NCI-H187 (cell line): ENCODE measurements around the gene GALNT17.
"Not testable (repeated sequence)": the region's sequence is repeated elsewhere in the genome, so short reads cannot be mapped to it uniquely, and the experiment has no call there.

Experiments
- DNase-seq, 2 experiments: peaks; one replicate each; lab custom pipeline; 2025; lab: John Stamatoyannopoulos, UW

GALNT17 gene

DNA sequence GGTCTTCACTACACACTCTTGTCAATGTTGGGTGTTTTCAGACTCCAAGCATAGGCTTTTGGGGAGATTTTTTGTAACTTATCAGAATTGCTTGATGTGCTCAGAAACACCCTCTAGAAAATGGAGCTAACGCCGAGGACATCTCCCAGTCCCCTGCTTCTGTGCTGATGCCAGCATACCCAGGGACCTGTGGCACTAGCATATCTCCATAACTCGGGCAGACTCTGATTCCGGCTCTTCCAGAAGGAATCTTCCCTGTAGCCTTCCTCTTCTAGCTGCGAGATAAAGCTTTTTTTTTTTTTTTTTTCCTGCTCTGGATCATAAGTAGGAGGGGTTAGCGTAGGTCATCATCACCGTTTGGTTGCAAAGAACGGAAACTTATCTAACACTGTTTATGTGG is 434.4 kb downstream of the GALNT17 start:
- no peak for DNase-seq

- DNase-seq, result no peak
These were observed 435.0 kb downstream of the GALNT17 start for GRCh38 chr7:71566991-71567390.

GRCh38 chr7:71574153-71574860 is 442.4 kb downstream of the GALNT17 start:
- peak in 1 of 2 experiments; percentile 10 for DNase-seq

- no peak for DNase-seq
These were observed 448.1 kb downstream of the GALNT17 start for GRCh38 chr7:71580027-71580426.

- DNase-seq, result no peak
These were observed 452.3 kb downstream of the GALNT17 start for GRCh38 chr7:71584256-71584655.

GRCh38 chr7:71591876-71592275 is 459.9 kb downstream of the GALNT17 start:
- DNase-seq, result no peak

DNA sequence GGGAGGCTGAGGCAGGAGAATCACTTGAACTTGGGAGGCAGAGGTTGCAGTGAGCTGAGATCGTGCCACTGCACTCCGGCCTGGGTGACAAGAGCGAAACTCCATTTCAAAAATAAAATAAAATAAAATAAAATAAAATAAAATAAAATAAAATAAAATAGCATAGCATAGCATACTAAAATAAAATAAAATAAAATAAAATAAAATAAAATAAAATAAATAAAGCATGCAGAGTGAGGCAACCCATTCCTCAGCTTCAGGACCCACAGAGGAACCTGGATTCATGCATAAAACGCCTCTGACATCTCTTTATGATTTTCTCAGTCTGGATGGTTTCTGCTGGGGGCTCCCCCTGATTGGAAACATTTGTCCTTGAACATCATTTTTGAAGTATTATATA is 460.4 kb downstream of the GALNT17 start:
- DNase-seq, result not testable (repeated sequence)

DNA sequence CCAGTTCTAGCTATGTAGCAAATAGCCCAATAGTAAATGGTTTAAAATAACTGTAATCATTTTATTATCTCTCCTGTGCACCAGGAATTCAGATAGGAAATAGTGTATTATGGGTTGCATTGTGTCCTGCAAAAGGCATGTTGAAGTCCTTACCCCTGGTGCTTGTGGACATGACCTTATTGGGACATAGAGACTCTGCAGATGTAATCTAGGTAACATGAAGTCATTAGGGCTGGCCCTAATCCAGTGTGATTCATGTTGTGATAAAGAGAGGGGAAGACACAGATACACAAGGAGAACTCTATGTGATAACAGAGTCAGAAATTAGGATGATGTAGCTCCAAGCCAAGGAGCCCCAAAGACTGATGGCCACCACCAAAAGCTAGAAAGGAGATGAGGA is 462.8 kb downstream of the GALNT17 start:
- no peak for DNase-seq

DNA sequence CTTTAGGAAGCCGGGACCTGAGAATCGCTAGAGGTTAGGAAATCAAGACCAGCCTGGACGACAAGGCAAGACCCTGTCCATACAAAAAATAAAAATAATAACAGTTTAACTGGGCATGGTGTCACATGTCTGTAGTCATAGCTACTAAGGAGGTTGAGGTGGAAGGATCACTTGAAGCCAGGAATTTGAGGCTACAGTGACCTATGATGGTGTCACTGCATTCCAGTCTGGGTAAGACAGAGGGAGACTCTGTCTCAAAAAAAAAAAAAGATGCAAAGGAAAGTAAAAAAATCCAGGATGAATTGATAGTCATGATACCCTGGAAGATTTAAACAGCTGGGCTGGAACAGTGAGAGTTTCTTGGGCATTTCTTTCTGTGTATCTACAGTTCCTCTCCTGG is 463.2 kb downstream of the GALNT17 start:
- DNase-seq, result no peak

GRCh38 chr7:71598553-71598952 is 466.6 kb downstream of the GALNT17 start:
- DNase-seq, result no peak

DNA sequence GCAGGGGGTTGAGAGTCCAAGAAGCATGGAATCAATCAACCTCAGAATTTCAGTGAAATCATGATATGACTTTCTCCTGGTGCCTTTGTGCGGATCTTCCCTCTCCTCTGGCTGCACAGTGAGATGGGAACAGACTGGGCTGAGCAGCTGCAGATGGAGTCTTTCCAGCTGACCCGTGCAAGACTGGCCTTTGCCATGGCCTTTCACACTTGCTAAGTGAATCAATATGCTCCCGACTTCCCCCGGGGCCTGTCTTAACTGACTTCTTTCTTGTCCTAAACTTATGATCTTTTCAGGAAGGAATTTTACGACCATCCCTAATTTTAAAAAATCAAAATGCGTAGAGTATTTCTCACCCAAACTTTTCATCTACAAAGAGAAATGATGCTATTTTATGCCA is 469.9 kb downstream of the GALNT17 start:
- DNase-seq, result no peak

DNA sequence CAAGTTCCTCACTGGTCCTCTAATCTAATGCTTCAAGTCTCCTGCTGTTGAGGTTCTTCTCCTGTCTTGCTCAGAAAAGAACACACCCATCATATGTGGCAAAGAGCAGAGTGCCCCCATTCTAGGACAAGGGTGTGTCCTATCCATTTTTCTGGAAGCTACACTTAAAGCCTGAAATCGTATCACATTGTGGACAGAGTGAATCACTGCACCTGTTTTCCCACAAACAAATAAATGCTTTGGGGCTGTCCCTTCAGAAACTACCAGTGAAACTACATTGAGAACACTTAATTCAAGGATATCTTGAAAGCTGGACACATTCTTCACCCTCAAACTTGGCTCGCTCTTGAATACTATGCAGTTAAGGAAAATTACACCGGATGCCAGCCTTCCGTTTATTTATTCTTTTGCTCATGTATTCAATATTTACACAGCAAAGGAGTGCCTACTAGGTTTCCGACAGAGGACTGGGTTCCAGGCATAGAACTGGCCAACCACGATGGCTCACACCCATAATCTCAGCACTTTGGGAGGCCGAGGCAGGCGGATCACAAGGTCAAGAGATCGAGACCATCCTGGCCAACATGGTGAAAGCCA is 473.0 kb downstream of the GALNT17 start:
- DNase-seq, result no peak

GRCh38 chr7:71611986-71612385 is 480.0 kb downstream of the GALNT17 start:
- DNase-seq, result no peak

DNA sequence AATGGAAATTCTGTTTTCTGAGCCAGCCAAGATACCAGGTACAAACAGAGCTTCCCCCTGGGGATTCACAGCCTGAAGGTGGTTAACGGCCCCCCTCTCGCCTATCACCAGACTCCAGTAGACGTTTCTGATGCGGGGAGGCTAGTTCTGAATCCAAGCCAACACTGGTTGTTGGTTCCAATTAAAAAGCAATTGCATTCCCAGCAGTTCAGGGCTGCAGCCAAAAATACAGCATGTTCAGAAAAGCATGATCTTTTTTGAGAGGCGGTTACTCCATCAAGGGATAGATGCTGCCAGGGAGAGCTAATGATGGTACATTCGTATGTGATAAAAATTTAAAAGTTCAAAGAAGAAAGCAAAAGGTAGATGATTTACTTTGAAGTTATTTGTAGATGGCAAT is 481.0 kb downstream of the GALNT17 start:
- no peak for DNase-seq

DNA sequence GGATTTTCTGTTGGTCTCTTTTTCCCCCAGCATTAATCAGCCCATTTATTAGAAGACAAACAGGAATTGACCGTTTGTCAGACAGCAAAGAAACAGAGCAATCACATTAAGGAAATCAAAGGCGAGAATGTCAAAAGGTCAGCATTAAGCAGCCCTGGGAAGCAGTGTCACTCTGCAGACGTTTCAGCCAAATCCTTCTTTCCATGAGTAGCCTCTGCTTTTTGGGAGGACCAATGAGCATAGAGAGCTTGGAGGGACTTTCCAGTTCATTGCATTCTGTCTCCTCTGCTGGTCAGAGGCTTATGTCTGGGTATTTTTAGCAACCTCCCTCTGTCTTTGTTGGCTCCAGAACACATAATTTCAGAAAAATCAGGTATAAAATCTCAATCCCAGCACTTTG is 481.4 kb downstream of the GALNT17 start:
- DNase-seq, result no peak

DNA sequence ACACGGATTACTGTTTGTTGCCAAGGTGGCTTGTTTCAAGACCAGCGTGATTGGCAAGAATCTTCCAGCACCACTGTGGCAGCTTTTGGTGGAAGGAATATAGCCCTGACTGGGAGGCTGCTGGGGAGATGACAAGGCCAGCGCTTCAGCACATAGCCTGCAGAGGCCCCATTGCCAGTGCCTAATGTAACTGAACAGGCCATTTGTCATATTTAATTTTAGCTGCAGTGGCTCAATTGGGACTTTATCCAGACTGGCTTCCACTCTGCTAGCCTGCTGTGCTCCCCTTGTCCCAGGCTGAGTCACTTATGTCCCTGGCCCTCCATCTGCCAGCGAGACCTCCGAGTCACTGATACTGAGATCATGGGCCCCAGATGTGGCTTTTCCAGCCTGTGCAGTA is 483.1 kb downstream of the GALNT17 start:
- DNase-seq, result no peak

GRCh38 chr7:71616217-71616616 is 484.3 kb downstream of the GALNT17 start:
- DNase-seq, result no peak

- no peak for DNase-seq
These were observed 486.3 kb downstream of the GALNT17 start for GRCh38 chr7:71618278-71618677.

GRCh38 chr7:71625545-71625944 is 493.6 kb downstream of the GALNT17 start:
- DNase-seq, result no peak

DNA sequence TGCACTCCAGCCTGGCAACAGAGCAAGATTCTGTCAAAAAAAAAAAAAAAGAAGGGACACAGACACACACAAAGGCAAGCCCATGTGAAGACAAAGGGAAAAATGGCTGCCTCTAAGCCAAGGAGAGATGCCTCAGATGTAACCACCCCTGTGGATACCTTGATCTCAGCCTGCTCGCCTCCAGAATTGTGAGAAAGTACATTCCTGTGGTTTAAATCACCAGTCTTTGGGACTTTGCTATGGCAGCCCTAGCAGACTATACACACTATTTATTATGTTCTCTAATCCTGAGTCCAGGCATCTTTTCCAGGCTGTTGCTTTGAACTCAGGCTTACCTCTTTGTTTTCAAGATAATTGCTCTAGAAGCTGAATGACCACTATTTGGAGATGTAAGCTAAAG is 494.3 kb downstream of the GALNT17 start:
- DNase-seq, result no peak

DNA sequence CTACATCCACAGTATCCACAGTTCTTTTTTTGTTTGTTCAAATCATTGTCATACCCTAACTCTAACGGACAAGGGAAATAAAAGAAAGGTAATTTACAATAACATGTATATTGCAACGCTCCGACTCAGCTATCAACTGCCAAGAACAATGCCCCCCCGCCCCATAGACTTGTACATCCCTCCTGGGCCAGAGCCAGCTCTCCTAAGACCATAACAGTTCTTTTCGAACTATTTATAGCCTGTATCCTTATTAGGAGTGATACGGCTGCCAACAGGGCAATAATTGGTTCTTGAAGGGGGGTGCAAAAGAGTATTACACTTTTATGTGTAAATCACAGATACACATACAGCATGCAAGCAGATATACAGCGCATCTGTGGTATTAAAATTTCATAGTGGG is 495.7 kb downstream of the GALNT17 start:
- no peak for DNase-seq

DNA sequence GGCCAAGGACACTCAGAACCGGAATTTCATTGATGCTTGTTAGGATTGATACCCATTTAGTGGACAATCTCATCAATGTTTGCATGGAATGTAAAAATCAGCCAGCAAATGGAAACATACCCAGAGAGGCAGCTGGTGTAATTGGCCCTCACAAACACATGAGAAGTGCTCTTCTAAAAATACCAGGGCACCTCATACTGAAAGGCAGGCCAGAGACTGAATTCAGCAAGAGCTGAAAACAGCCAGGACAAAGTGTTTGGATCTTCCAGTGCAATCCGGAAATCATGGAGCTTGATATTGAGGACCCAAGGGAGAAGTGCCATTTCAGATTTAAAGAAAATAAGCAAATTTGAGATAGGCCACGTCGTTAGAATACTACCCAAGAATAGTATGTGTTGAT is 498.6 kb downstream of the GALNT17 start:
- no peak for DNase-seq

DNA sequence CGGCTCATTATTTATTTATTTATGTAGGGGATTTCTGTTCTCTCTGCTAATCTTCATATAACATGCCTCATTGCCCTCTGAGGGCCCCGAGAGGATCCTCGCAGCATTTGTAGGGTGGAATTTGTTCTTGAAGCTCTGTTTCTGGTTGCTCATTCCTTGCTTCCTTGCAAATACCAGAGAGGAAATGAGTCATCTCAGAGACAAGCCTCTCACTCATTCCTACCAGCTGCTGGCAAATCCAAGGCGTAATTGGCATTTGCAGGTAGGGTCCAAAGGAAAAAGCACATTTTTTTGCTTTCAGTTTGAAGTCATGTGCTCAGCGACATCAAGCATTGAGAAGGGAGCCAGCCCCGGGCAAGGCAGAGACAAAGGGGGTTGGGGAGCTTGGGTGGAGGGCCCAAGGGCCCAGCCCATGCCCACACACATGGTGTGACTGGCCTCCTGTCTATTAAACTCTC is 501.6 kb downstream of the GALNT17 start:
- peak; percentile 18 to 33 for DNase-seq

DNA sequence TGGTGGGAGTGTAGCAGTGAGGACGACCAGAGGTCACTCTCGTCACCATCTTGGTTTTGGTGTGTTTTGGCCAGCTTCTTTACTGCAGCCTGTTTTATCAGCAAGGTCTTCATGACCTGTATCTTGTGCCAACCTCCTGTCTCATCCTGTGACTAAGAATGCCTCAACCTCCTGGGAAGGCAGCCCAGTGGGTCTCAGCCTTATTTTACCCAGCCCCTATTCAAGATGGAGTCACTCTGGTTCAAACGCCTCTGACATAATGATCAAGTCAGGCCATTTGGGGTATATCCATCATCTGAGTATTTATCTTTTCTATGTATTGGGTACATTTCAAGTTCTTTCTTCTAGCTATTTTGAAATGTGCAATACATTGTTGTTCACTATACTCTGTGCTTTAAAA is 503.9 kb downstream of the GALNT17 start:
- DNase-seq, result not testable (repeated sequence)
